Endothelial cell of umbilical vein (primary cell): ENCODE measurements around the gene GFER. TPM values are rescaled to one million over a fixed set of nuclear protein-coding genes. Genes with fewer than 3 reads are reported as not detected.

ENCODE experiments used
- BruUV-seq: library from RNA; stranded (reverse); fragments of 400-500 nt; replicated peaks from 2 replicates; lab custom pipeline; 2021; lab: Mats Ljungman, UMichigan
- CTCF ChIA-PET: fragments of 300-600, 350-600 bp; sonication (Branson Sonifier 250); formaldehyde crosslinking; loops from one replicate; lab custom pipeline; 2021; ENCODE audit warnings: antibody characterized with exemption, inconsistent platforms; lab: Charles Lee
- POLR2A ChIA-PET: fragments of 300-600, 350-600 bp; sonication (Branson Sonifier 250); formaldehyde crosslinking; loops from one replicate; lab custom pipeline; 2021; ENCODE audit warnings: antibody characterized with exemption, inconsistent platforms; lab: Charles Lee
- DNase-seq: peaks from one replicate; pipeline ENCODE4 v3.0.0-alpha.2; 2011; ENCODE audit warnings: low read depth, low spot score
- FAIRE-seq: peaks from 2 replicates; lab custom pipeline; 2011; peaks lifted over from hg19 to GRCh38; lab: Jason Lieb, UNC
- H2AFZ ChIP-seq: 2 replicates; pipeline ENCODE4 v1.6.0; 2012; ENCODE audit warnings: low read depth, low read length, control low read depth, inconsistent platforms
- H3K27ac ChIP-seq: 2 replicates; pipeline ENCODE4 v1.5.1; 2011; ENCODE audit warnings: low read depth, mild to moderate bottlenecking, control low read depth, low read length, moderate library complexity; ENCODE audit not compliant: insufficient read depth
- H3K27me3 ChIP-seq, 2 experiments: 2 replicates each; pipeline versions ENCODE4 v1.6.0 to v1.6.1; 2011; ENCODE audit warnings: low read length in 2 of 2, mixed read lengths in 1 of 2; ENCODE audit not compliant: control insufficient read depth in 2 of 2, insufficient read depth in 2 of 2
- H3K36me3 ChIP-seq, 2 experiments: 2 replicates in 1 of 2; 3 replicates in 1 of 2; pipeline ENCODE4 v1.5.1; 2011; ENCODE audit warnings: low read length in 2 of 2, mild to moderate bottlenecking in 1 of 2, moderate library complexity in 1 of 2; ENCODE audit not compliant: control insufficient read depth in 2 of 2, insufficient read depth in 2 of 2; ENCODE audit errors: extremely low read depth in 1 of 2
- H3K4me1 ChIP-seq: 3 replicates; pipeline ENCODE4 v1.5.1; 2011; ENCODE audit warnings: mild to moderate bottlenecking, low read length; ENCODE audit not compliant: control insufficient read depth, insufficient read depth; ENCODE audit errors: extremely low read depth
- H3K4me2 ChIP-seq: 2 replicates; pipeline ENCODE4 v1.6.1; 2011; ENCODE audit warnings: low read length, control low read depth, mixed read lengths; ENCODE audit not compliant: insufficient read depth
- H3K4me3 ChIP-seq, 3 experiments: fragments of 200-600 bp in 1 of 3; sonication (generic), shearing (Covaris generic) in 1 of 3; replicated peaks in 1 of 3; 2 replicates each; pipeline ENCODE4 v1.5.1; 2011 to 2016; ENCODE audit warnings: control low read depth in 3 of 3, low read length in 3 of 3, mild to moderate bottlenecking in 2 of 3, inconsistent platforms in 1 of 3, low read depth in 1 of 3, moderate library complexity in 1 of 3; ENCODE audit not compliant: insufficient read depth in 1 of 3
- H3K79me2 ChIP-seq: 2 replicates; pipeline ENCODE4 v1.6.0; 2012; ENCODE audit warnings: low read length, inconsistent platforms; ENCODE audit not compliant: control insufficient read depth, insufficient read depth
- H3K9ac ChIP-seq: replicated peaks from 2 replicates; pipeline ENCODE3; 2011; ENCODE audit warnings: low read length, control low read depth; ENCODE audit not compliant: insufficient read depth; ENCODE audit errors: extremely low read depth
- H3K9me1 ChIP-seq: replicated peaks from 3 replicates; pipeline ENCODE4 v1.6.0; 2011; ENCODE audit warnings: mild to moderate bottlenecking, low read length; ENCODE audit not compliant: control insufficient read depth, insufficient read depth; ENCODE audit errors: extremely low read depth
- H3K9me3 ChIP-seq: replicated peaks from 2 replicates; pipeline ENCODE4 v1.5.1; 2012; ENCODE audit warnings: low read length, inconsistent platforms; ENCODE audit not compliant: control insufficient read depth, insufficient read depth
- H4K20me1 ChIP-seq: replicated peaks from 2 replicates; pipeline ENCODE3; 2011; ENCODE audit warnings: mild to moderate bottlenecking, low read length; ENCODE audit not compliant: control insufficient read depth, insufficient read depth; ENCODE audit errors: extremely low read depth
- EZH2 ChIP-seq: IDR thresholded peaks from 2 replicates; pipeline ENCODE4 v1.6.1; 2012; ENCODE audit warnings: borderline replicate concordance, low read depth, mild to moderate bottlenecking, moderate library complexity, low read length, inconsistent platforms; ENCODE audit not compliant: severe bottlenecking
- FOS ChIP-seq: IDR thresholded peaks from 2 replicates; pipeline ENCODE4 v1.6.1; 2011; ENCODE audit warnings: mild to moderate bottlenecking, low read length, moderate library complexity, borderline replicate concordance; ENCODE audit not compliant: insufficient read depth
- GATA2 ChIP-seq: IDR thresholded peaks from 2 replicates; pipeline ENCODE4 v1.7.0; 2011; ENCODE audit warnings: low read depth, mild to moderate bottlenecking, moderate library complexity, mixed read lengths, low read length; ENCODE audit not compliant: insufficient read length, insufficient read depth
- JUN ChIP-seq: IDR thresholded peaks from 2 replicates; pipeline ENCODE4 v1.6.1; 2011; ENCODE audit warnings: borderline replicate concordance, low read depth; ENCODE audit not compliant: insufficient read length, insufficient read depth
- MYC ChIP-seq: IDR thresholded peaks from one replicate; pipeline ENCODE4 v1.6.1; 2011; ENCODE audit warnings: mild to moderate bottlenecking, low read depth, low read length
- POLR2A ChIP-seq: IDR thresholded peaks from 2 replicates; pipeline ENCODE4 v1.6.1; 2012; ENCODE audit warnings: low read depth, mild to moderate bottlenecking, control low read depth, low read length
- dilution Hi-C: fragments of 300-500 bp; cut with MboI; formaldehyde crosslinking; loops from one replicate; pipeline ENCODE4 v1.15.0; 2019; ENCODE audit warnings: low sequenced_read_pairs; ENCODE audit not compliant: extremely low pct_ligation_motif_present
- intact Hi-C: fragments of 100-400 bp; cut with micrococcal nuclease; formaldehyde crosslinking; loops from one replicate; pipeline ENCODE4 v1.10.0; 2022
- polyA plus RNA-seq, 4 experiments: library from polyadenylated mRNA; depleted of rRNA in 3 of 4; stranded (reverse) in 3 of 4; unstranded in 1 of 4; fragments of >200 nt; gene quantifications; 2 replicates each; pipeline versions ENCODE4 v1.2.1 to v1.2.3, GENCODE V29; 2011 to 2012; ENCODE audit warnings: missing spikeins in 1 of 4
- total RNA-seq: library from RNA; stranded (reverse); gene quantifications from 2 replicates; pipeline ENCODE4 v1.2.3, GENCODE V29; 2021
- TF ChIP-seq, protein P1 (sequence below): IDR thresholded peaks from 2 replicates; pipeline ENCODE4 v1.6.1; 2011; ENCODE audit not compliant: insufficient read depth, insufficient read length
- TF ChIP-seq, protein P2 (sequence below), 2 donors: IDR thresholded peaks; 1 replicate in 1 of 2; 2 replicates in 1 of 2; pipeline ENCODE4 v1.5.1; 2011; ENCODE audit warnings: low read length in 2 of 2, mild to moderate bottlenecking in 2 of 2, moderate library complexity in 2 of 2, control low read depth in 1 of 2, inconsistent platforms in 1 of 2, low read depth in 1 of 2; ENCODE audit not compliant: insufficient read depth in 1 of 2; ENCODE audit errors: extremely low read depth in 1 of 2

Gene GFER
- total and polyA plus RNA-seq, 2 donors (not counting 3 experiments of a cell fraction or from before 2014, with no cell fraction given) = 13.7 to 29.9 TPM

GRCh38 chr16:1976216-1976520, 7.8 kb upstream of the GFER start:
- ChIA-PET CTCF (no interaction called here), POLR2A (no interaction called here)
- intact Hi-C loops (no loop called here), dilution Hi-C loops (no loop called here)
- Histone ChIP-seq H3K4me3 (no peak overlapping the region), H3K4me2 (no peak overlapping the region), H4K20me1 (no peaks in the 10 kb centered on the region), H3K9ac (no peak overlapping the region), H3K4me1 (peaks cover 4% of the 10 kb centered on the region), H3K9me1 (no peaks in the 10 kb centered on the region), H3K79me2 (peaks cover 15% of the 10 kb centered on the region), H3K27me3 (peaks cover 19 to 21% of the 10 kb centered on the region in 2 experiments), H2AFZ (no peak overlapping the region), H3K9me3 (no peaks in the 10 kb centered on the region), H3K36me3 (peaks cover 9 to 37% of the 10 kb centered on the region in 2 experiments), H3K27ac (no peak overlapping the region)
- BruUV-seq = no TSS peak
- FAIRE-seq = no peak
- DNase-seq = no peak
- TF ChIP-seq POLR2A (no peak), EZH2 (no peak), JUN (no peak), MYC (no peak), FOS (no peak), GATA2 (no peak)
- TF ChIP-seq, protein P1, sequence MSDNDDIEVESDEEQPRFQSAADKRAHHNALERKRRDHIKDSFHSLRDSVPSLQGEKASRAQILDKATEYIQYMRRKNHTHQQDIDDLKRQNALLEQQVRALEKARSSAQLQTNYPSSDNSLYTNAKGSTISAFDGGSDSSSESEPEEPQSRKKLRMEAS = no peak
- TF ChIP-seq, protein P2, sequence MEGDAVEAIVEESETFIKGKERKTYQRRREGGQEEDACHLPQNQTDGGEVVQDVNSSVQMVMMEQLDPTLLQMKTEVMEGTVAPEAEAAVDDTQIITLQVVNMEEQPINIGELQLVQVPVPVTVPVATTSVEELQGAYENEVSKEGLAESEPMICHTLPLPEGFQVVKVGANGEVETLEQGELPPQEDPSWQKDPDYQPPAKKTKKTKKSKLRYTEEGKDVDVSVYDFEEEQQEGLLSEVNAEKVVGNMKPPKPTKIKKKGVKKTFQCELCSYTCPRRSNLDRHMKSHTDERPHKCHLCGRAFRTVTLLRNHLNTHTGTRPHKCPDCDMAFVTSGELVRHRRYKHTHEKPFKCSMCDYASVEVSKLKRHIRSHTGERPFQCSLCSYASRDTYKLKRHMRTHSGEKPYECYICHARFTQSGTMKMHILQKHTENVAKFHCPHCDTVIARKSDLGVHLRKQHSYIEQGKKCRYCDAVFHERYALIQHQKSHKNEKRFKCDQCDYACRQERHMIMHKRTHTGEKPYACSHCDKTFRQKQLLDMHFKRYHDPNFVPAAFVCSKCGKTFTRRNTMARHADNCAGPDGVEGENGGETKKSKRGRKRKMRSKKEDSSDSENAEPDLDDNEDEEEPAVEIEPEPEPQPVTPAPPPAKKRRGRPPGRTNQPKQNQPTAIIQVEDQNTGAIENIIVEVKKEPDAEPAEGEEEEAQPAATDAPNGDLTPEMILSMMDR (IDR thresholded peaks at IDR 0.05; ENCODE audit: extremely low read depth in 1 of 2, insufficient read depth in 1 of 2, low read depth in 1 of 2, low read length in 2 of 2) = no peak
